ENCODE results near the gene SLC9A8. TPM values are rescaled to one million over a fixed set of nuclear protein-coding genes. Genes with fewer than 3 reads are reported as not detected.
"Not testable (repeated sequence)": the region's sequence is repeated elsewhere in the genome, so short reads cannot be mapped to it uniquely, and the experiment has no call there.

The SLC9A8 gene
- total RNA-seq, 2 experiments from 2014 or later, result 22.0 to 30.3 TPM

GRCh38 chr20:49893242-49894072 lies 80.8 kb downstream of the SLC9A8 start:
- H3K79me2 ChIP-seq (ENCODE audit: insufficient read depth, low read depth, low read length), result no peaks in the 10 kb centered on the region
- ChIA-PET CTCF (ENCODE audit: unreplicated experiment) (interaction anchor here (0.6 kb wide), 1 partner anchor 260 kb away, joined by 4 read pairs; no protein-coding TSS in a partner anchor), POLR2A (interaction anchor here (2.0 kb wide), 1 partner anchor 23 kb away, joined by 4 read pairs; no protein-coding TSS in a partner anchor)
- no peak for TF ChIP-seq EZH2phosphoT487 (IDR thresholded peaks at IDR 0.05; ENCODE audit: borderline replicate concordance, low read depth, low read length)
- TF ChIP-seq, protein P1, sequence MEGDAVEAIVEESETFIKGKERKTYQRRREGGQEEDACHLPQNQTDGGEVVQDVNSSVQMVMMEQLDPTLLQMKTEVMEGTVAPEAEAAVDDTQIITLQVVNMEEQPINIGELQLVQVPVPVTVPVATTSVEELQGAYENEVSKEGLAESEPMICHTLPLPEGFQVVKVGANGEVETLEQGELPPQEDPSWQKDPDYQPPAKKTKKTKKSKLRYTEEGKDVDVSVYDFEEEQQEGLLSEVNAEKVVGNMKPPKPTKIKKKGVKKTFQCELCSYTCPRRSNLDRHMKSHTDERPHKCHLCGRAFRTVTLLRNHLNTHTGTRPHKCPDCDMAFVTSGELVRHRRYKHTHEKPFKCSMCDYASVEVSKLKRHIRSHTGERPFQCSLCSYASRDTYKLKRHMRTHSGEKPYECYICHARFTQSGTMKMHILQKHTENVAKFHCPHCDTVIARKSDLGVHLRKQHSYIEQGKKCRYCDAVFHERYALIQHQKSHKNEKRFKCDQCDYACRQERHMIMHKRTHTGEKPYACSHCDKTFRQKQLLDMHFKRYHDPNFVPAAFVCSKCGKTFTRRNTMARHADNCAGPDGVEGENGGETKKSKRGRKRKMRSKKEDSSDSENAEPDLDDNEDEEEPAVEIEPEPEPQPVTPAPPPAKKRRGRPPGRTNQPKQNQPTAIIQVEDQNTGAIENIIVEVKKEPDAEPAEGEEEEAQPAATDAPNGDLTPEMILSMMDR (conservative IDR thresholded peaks at IDR 0.05; ENCODE audit: low read length), result no peak
- peak overlapping the region; percentile 29; the same call in 1 of the 2 replicates for H2AFZ ChIP-seq (ENCODE audit: low read length)
- no peaks in the 10 kb centered on the region for H3K9me3 ChIP-seq (ENCODE audit: low read length)
- H3K4me2 ChIP-seq (ENCODE audit: low read length), result peak overlapping the region; percentile 39
- H3K36me3 ChIP-seq (ENCODE audit: insufficient read depth, low read length), result peaks cover 8% of the 10 kb centered on the region; the same call in 1 of the 2 replicates
- H3K4me1 ChIP-seq (ENCODE audit: insufficient read depth, low read length, poor library complexity, severe bottlenecking), result peaks cover 13% of the 10 kb centered on the region
- no peak for DNase-seq (ENCODE audit: low spot score)
- intact Hi-C loops (cut with micrococcal nuclease; ENCODE audit: unreplicated experiment), result no loop called here
- H4K20me1 ChIP-seq (ENCODE audit: insufficient read depth, low read length), result no peaks in the 10 kb centered on the region
- no peaks in the 10 kb centered on the region for H3K9me2 ChIP-seq (ENCODE audit: insufficient read depth, low read length)
- H3K4me3 ChIP-seq (ENCODE audit: low read depth, low read length, poor library complexity, severe bottlenecking), result no peak overlapping the region
- BruUV-seq (replicated peaks), result no TSS peak
- H3K27ac ChIP-seq (ENCODE audit: low read depth, low read length, poor library complexity, severe bottlenecking), result no peak overlapping the region

DNA sequence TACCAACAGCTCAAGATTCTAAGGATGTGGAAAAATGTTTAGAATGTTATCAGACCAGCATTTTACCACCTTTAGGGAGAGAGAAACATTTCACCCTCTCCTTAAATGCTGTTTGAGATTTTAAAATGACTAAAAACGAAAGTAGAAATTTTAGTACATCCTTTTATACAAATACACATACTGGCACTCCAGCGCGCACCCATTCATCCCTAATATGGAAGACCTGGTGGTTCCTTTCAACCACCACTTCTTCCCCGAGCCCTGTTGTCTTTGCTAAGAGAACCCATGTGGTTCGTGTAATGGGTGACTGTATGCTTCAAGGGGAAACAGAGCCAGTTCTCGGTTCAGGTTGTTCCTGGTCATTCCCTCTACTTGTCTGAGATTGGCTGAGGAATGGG lies 81.4 kb downstream of the SLC9A8 start:
- BruUV-seq (replicated peaks), result no TSS peak
- DNase-seq (ENCODE audit: low spot score), result no peak
- Histone ChIP-seq H3K4me2 (ENCODE audit: low read length) (peak overlapping the region; percentile 39), H3K36me3 (ENCODE audit: insufficient read depth, low read length) (peaks cover 2% of the 10 kb centered on the region; the same call in 1 of the 2 replicates), H4K20me1 (ENCODE audit: insufficient read depth, low read length) (no peaks in the 10 kb centered on the region), H3K4me1 (ENCODE audit: insufficient read depth, low read length, poor library complexity, severe bottlenecking) (peaks cover 8% of the 10 kb centered on the region), H3K79me2 (ENCODE audit: insufficient read depth, low read depth, low read length) (no peaks in the 10 kb centered on the region), H3K27ac (ENCODE audit: low read depth, low read length, poor library complexity, severe bottlenecking) (no peak overlapping the region), H3K9me2 (ENCODE audit: insufficient read depth, low read length) (no peaks in the 10 kb centered on the region), H3K9me3 (ENCODE audit: low read length) (no peaks in the 10 kb centered on the region), H3K4me3 (ENCODE audit: low read depth, low read length, poor library complexity, severe bottlenecking) (no peak overlapping the region), H2AFZ (ENCODE audit: low read length) (peak overlapping the region; percentile 29; the same call in 1 of the 2 replicates)
- intact Hi-C loops (cut with micrococcal nuclease; ENCODE audit: unreplicated experiment), result no loop called here
- POLR2A ChIA-PET, result interaction anchor here (2.0 kb wide), 1 partner anchor 22 kb away, joined by 4 read pairs; no protein-coding TSS in a partner anchor
- TF ChIP-seq, protein P1 (conservative IDR thresholded peaks at IDR 0.05; ENCODE audit: low read length), result no peak
- no peak for TF ChIP-seq EZH2phosphoT487 (IDR thresholded peaks at IDR 0.05; ENCODE audit: borderline replicate concordance, low read depth, low read length)
- CTCF ChIA-PET (ENCODE audit: unreplicated experiment), result no interaction called here

- H2AFZ ChIP-seq (ENCODE audit: low read length); H3K4me2 ChIP-seq (ENCODE audit: low read length); H3K9me3 ChIP-seq (ENCODE audit: low read length); H3K4me3 ChIP-seq (ENCODE audit: low read depth, low read length, poor library complexity, severe bottlenecking); BruUV-seq (replicated peaks); CTCF ChIA-PET (ENCODE audit: unreplicated experiment); H3K27ac ChIP-seq (ENCODE audit: low read depth, low read length, poor library complexity, severe bottlenecking); H3K9me2 ChIP-seq (ENCODE audit: insufficient read depth, low read length); intact Hi-C loops (cut with micrococcal nuclease; ENCODE audit: unreplicated experiment); DNase-seq (ENCODE audit: low spot score); H3K79me2 ChIP-seq (ENCODE audit: insufficient read depth, low read depth, low read length); H4K20me1 ChIP-seq (ENCODE audit: insufficient read depth, low read length); H3K4me1 ChIP-seq (ENCODE audit: insufficient read depth, low read length, poor library complexity, severe bottlenecking); H3K36me3 ChIP-seq (ENCODE audit: insufficient read depth, low read length): not testable (repeated sequence)
- POLR2A ChIA-PET, result interaction anchor here (0.8 kb wide), 1 partner anchor 29 kb away, joined by 3 read pairs; no protein-coding TSS in a partner anchor
Measured at GRCh38 chr20:49895474-49896093, 83.0 kb downstream of the SLC9A8 start.

All from OCI-LY7 (cell line).